CD4-positive, alpha-beta T cell treated with Interleukin-2 at 100 ng/mL for 4 hours (primary cell): ENCODE data around the gene RPN2.
A peak's percentile ranks its signal among the peaks of the same experiment; 100 is the strongest.

Experiments used
- DNase-seq: peaks from one replicate; pipeline ENCODE4 v3.0.0-alpha.2; 2020; ENCODE audit warnings: low spot score

The RPN2 gene

GRCh38 chr20:37185686-37186085 is 6.6 kb downstream of the RPN2 start:
- DNase-seq: no peak

GRCh38 chr20:37188787-37189186 is 9.7 kb downstream of the RPN2 start:
- no peak for DNase-seq

- DNase-seq: no peak
Measured at GRCh38 chr20:37189416-37190016, 10.4 kb downstream of the RPN2 start.

- no peak for DNase-seq
Measured at GRCh38 chr20:37190354-37191112, 11.4 kb downstream of the RPN2 start.

- peak; percentile 76 for DNase-seq
Measured at GRCh38 chr20:37192137-37192854, 13.2 kb downstream of the RPN2 start.

- no peak for DNase-seq
Measured at GRCh38 chr20:37193226-37193625, 14.1 kb downstream of the RPN2 start.

- no peak for DNase-seq
Measured at GRCh38 chr20:37193821-37194220, 14.7 kb downstream of the RPN2 start.

GRCh38 chr20:37194621-37195417 is 15.7 kb downstream of the RPN2 start:
- no peak for DNase-seq

GRCh38 chr20:37198932-37199660 is 20.0 kb downstream of the RPN2 start:
- no peak for DNase-seq

- no peak for DNase-seq
Measured at GRCh38 chr20:37200376-37200775, 21.2 kb downstream of the RPN2 start.

GRCh38 chr20:37200926-37201826 is 22.0 kb downstream of the RPN2 start:
- no peak for DNase-seq

GRCh38 chr20:37201827-37202162 is 22.7 kb downstream of the RPN2 start:
- DNase-seq: no peak

- peak; percentile 36 for DNase-seq
Measured at GRCh38 chr20:37202267-37202943, 23.3 kb downstream of the RPN2 start.

- DNase-seq: no peak
Measured at GRCh38 chr20:37204056-37204455, 24.9 kb downstream of the RPN2 start.

- no peak for DNase-seq
Measured at GRCh38 chr20:37205130-37205529, 26.0 kb downstream of the RPN2 start.

GRCh38 chr20:37205794-37206193 is 26.7 kb downstream of the RPN2 start:
- no peak for DNase-seq

GRCh38 chr20:37207171-37207570 is 28.0 kb downstream of the RPN2 start:
- DNase-seq: no peak

GRCh38 chr20:37209193-37209592 is 30.1 kb downstream of the RPN2 start:
- no peak for DNase-seq

GRCh38 chr20:37209661-37210314 is 30.7 kb downstream of the RPN2 start:
- DNase-seq: no peak

- DNase-seq: no peak
Measured at GRCh38 chr20:37218441-37218840, 39.3 kb downstream of the RPN2 start.
